ENCODE results near the gene CHD9.
A peak's percentile ranks its signal among the peaks of the same experiment; 100 is the strongest.

CHD9 gene

DNA sequence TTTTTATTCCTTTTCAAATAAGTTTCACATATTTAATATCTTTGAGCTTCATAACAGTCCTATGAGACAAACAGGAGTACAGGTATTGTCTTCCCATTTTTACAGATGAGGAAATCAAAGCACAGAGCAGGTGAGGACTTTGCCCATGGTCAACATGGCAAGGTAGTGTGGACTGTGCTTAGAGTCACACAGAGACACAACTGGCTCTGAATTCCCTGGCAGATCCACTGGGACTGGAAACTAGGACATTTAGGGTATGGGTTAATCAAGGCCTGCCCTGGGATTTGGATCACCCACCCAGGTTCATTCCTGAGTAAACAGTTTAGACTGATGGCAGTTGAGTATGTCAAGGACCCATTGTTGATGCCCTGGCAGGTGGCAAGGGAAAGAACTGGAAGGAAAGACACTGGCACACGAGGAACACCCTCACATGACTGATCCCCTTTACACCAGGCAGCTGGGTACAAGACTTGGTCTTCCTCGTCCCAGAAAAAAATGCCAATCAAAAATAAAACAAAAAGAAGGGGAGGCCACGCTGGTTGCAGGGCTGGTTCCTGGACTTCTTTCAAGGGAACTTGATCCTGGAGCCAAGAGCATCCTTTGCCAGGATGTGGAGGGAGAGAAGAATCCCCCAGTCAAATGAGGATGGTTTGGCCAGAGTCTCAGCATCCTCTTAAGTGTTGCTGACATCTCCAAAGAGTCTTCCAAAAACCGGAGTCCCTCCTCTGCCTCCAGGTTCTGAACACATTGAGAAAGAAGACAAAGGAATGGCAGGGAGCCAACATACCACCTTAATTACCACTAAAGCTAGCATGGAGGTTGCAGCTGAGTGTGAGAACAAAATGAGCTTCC is 34.9 kb downstream of the CHD9 start:
- no peak for DNase-seq
- in situ Hi-C loops (cut with MboI; ENCODE audit: low pct_unique_long_range_greater_than_20kb, low sequenced_read_pairs), result no loop called here

DNA sequence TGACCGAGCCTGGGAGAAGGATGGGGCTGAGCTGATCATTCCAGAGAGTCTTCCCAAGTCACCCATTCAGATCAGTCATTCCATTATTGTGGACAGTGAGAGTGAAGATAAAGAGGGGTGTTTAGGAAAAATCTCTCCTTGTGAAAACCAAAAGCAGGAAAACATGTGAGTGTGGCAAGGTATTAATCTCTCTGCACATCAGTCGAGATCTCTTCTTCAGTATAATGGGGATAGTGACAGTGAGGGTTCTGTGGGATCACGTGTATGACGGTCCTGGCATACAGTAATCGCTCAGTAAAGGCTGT is 35.4 kb downstream of the CHD9 start:
- no peak for DNase-seq
- in situ Hi-C loops (cut with MboI; ENCODE audit: low pct_unique_long_range_greater_than_20kb, low sequenced_read_pairs), result no loop called here

DNA sequence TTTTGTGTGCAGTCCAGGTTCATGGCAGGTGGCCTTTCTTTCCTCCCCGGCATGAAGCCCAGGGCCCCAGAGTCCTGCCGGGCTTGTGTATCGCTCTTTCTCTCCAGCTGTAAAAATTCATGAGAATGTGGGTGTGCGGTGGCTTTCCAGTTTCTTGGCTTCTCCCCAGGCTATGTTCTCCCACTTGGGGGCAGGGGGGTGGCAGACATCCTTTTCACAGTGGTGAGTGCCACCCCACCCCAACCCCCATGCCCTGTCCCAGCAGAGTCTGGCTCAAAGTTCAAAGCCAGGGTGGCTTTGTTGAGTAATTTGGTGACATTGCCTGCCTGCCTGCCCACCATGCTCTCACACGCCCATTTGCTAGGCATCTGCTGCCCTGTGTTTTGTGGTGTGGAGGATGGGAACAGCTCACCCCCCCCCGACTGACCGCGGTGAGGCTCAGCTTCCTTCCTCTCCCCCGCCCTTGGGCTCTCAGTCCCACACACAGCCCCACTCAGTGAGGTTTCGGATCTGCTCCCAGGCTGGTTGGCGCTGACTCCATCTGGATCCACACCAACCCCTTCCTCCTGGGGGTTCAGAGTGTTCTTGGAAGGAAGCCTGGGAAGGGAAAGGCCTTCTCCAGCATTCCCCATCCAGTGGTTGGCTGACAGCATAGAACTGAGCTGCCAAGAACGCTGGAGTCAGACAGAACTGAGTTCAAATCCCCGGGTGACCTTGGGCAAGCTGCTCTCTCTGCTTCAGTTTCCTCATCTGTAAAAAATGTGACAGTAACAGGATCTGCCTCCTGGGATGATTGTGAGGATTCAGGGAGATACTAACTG is 36.0 kb downstream of the CHD9 start:
- DNase-seq, result peak; percentile 86
- in situ Hi-C loops (cut with MboI; ENCODE audit: low pct_unique_long_range_greater_than_20kb, low sequenced_read_pairs), result no loop called here

DNA sequence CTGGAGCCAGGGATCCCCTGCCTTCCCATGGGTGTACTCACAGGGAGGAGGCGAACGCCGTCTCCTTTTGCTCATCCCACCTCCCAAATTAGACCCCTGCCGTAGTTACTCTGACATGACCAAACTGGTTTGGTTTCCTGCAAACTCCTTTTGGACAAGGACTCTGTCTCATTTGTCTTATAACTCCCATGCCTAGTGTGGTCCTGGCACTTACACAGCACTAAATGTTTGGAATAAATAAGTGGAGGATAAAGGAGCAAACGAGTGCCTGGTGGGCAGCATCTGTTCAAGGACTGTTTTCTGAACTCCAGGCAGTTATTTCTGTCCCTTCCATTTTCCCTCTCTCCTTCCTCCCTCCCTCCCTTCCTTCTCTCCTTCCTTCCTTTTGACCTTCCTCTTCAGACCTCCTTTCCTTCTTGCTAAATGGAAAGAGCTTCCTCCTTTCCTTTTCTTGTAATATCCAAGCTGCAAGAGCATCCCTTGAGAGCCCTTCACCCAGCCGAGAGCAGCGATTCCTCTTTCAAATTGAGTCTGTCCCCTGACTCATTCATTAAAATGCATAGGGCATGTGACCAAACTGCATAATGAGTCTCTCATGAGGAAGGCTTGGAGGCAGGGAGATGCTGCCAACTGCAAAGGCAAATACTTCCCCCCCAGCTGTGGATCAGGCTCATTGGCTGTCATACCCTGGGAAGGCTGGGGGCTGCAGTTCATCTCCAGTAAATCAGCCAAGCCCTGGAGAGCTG is 36.8 kb downstream of the CHD9 start:
- in situ Hi-C loops (cut with MboI; ENCODE audit: low pct_unique_long_range_greater_than_20kb, low sequenced_read_pairs), result no loop called here
- DNase-seq, result peak; percentile 58

DNA sequence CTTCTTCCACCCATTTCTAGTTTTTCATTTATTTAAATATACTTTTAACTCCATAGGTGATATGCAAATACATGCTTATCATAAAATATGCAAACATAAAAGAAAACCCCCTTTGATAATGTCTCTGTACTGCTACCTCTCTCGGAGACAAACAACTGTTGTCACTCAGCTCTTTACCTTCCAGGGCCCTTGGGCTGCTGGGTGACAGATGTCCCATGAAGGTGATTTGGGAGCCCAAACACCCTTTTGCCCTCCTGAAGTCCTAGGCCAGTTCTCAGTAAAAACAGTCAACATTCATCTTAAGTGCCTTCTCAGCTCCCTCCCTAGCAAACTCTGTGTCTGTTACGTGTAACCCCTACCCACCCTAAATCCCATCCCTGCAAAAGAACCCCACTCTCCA is 37.5 kb downstream of the CHD9 start:
- no peak for DNase-seq

DNA sequence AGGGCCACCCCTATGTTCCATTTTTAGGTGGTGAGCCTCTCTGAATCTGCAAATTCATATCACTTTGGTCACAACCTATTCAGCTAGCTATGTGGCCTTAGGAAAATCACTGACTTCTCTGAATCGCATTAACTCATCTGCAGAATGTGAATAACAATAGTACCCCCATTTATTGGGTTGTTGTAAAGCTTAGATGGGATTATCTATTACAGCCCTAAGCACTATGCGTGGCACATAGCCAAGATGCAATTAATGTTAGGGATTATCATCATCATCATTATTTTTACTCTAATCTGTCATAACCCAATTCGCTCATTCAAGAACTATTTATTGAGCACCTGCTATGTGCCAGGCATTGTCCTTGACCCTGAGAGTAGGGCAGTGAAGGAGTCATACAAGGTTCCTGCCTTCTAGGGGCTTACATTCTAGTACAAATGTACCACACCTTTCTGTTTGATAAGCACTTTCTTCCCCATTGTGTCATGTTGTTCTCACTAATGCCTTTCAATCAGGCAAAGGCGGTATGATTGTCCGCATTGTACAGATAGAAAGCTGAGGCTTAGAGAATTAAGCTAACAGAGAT is 38.5 kb downstream of the CHD9 start:
- DNase-seq, result no peak
- in situ Hi-C loops (cut with MboI; ENCODE audit: low pct_unique_long_range_greater_than_20kb, low sequenced_read_pairs), result no loop called here

More for the DNA sequence above, 37.5 kb downstream of the CHD9 start:
- in situ Hi-C loops (cut with MboI; ENCODE audit: low pct_unique_long_range_greater_than_20kb, low sequenced_read_pairs), result no loop called here

DNA sequence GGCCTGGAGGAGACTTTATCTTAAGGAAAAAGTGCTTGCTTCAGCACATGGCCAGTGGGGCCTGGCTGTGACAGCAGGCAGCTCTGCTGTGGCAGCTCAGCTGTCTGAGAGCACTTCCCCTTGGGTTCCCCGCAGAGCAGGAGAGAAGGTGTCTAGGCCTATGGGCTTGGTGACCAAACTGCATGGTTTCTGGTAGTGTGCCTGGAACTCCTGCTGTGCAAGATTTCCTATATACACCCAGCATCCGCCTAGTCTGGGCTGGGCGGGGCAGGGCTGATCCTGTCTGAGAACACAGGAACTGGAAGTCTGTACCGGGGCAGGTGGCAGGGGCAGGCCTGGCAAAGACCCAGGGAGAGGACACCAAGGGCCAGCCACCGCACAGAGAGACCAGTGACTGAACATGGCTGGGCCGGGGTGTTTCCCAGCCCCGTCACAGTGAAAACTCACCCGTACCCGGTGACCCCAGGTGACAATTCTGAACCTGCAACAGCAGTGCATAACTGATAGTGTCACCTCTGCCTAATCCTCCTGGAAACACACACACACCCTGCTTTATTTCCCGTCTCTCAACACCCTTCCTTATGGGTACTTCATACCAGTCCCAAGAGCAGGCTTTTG is 39.3 kb downstream of the CHD9 start:
- DNase-seq, result peak; percentile 91
- in situ Hi-C loops (cut with MboI; ENCODE audit: low pct_unique_long_range_greater_than_20kb, low sequenced_read_pairs), result no loop called here

DNA sequence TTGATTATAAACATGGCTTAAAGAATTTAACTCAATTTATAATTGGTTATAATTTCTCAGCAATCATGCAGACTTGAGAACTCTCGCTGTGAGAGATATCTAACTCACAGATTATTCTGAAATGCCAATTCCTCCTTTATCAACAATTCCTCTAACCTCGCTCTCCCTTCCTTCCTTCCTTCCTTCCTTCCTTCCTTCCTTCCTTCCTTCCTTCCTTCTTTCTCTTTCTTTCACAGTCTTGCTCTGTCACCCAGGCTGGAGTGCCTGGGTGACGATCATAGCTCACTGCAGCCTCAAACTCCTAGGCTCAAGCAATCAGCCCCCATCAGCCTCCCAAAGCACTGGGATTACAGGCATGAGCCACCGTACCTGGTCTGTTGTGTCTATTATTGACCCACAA is 42.4 kb downstream of the CHD9 start:
- DNase-seq, result no peak
- in situ Hi-C loops (cut with MboI; ENCODE audit: low pct_unique_long_range_greater_than_20kb, low sequenced_read_pairs), result no loop called here

DNA sequence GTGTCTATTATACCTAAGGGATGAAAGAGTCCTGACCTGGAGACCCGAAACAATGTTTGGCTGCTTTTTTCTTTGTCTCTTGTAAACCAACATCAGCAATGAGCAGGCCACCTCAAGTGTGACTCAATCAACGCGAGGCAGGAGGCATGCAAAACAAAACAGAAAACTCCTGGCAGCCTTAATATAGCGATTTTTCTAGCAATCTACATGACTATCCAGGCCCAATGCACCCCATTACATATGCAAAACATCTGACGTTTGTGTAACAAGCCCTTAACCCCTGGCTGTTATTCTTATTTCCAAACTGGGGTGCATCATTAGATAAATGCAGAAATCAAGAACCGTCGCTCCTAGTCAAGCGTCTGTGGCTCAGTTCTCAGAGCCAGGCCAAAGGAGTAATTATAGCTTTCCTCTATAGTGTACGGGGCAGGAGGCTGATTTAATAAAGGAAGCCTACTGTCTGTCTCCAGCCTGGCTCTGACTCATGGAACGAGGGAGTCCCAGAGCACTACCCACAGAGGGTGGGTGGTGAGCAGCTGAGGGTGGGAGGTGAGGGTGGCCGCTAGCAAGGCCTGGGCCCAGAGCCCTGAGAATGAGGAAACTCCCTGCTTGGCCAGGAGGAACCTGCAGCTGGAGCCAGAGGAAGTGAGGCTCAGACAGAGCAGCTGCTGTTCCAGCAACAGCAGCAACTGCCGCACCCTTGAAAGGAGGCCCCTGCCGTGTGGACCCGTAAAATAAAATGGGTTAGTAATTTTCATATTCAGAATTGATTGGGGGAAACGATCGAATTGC is 43.9 kb downstream of the CHD9 start:
- DNase-seq, result peak; percentile 91
- in situ Hi-C loops (cut with MboI; ENCODE audit: low pct_unique_long_range_greater_than_20kb, low sequenced_read_pairs), result no loop called here

DNA sequence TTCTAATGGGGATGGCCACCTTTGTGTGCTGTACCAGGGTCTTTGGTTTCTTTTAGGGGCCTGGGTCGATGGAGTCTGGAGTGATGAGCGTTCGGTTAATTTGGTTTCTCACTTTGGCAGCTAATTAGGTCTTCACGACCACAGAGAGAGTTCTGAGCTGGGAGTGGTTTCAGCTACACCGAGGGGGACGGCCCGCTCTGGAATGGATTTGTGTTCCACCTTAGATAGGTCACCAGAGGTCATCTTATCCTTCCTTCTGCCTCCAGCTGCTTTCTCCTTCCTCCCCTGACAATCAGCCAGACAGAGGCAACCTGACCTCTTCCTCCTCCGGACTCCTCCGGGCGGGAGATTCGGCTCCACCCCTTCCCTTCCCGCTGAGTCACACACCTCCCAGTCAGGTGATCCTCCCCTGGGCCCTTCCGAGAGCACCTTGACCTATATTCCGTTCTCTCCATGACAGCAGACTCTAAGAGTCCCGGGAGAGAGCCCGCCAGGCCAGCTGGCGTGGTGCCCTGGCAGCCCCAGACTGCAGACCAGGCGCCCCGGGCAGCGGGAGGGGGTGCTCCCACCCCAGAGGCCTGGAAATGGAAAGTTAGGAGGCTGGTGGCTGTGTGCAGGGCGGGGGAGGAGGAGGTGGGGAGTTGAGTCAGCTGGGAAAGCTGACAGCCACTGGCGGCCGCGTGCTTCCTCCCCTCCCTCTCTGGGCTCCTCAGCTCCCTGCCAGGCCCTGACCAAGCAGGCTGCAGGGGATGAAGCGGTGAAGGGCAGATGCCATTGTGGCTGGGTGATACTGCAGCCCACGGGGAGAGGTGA is 44.7 kb downstream of the CHD9 start:
- DNase-seq, result peak; percentile 85
- in situ Hi-C loops (cut with MboI; ENCODE audit: low pct_unique_long_range_greater_than_20kb, low sequenced_read_pairs), result no loop called here

DNA sequence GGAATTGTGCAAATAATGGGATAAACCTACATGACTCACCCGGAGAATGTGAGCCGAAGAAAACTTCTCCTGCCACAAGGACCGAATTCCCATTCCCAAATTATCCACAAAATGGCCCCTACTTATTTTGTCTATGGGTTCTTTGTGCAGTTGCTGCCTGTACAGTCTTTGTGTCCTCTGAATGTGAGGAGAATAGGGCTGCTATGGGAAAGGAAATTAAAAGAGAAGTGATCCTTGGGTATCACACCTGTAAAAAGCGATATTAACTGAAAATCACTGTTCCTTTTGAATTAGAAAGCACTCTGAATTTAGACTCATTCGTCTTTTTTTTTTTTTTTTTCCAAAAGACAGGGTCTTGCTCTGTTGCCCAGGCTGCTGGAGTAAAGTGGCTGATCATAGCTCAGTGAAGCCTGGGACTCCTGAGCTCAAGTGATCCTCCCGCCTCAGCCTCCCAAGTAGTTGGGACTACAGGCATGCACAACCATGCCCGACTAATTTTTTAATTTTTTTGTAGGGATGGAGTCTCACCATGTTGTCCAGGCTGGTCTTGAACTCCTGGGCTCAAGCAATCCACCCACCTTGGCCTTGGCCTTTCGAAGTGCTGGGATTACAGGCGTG is 45.4 kb downstream of the CHD9 start:
- no peak for DNase-seq
- in situ Hi-C loops (cut with MboI; ENCODE audit: low pct_unique_long_range_greater_than_20kb, low sequenced_read_pairs), result no loop called here

DNA sequence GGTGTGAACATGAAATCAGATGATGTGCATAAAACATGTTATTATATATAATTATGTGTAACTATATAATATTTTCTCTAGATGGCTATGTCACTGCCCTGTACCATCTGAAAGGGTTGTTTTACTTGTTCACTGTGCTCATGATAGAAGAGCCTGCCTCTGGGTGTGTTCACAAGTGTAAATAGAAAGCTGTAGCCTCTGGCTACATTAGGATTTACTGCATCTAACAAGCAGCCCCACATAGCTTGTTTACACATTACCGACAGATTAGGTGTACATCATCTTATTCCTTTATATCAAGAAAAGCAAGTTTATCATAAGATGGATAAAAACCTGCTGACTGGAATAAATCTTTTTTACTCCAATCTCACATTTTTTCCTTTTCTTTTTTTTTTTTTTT is 46.1 kb downstream of the CHD9 start:
- no peak for DNase-seq
- in situ Hi-C loops (cut with MboI; ENCODE audit: low pct_unique_long_range_greater_than_20kb, low sequenced_read_pairs), result no loop called here

DNA sequence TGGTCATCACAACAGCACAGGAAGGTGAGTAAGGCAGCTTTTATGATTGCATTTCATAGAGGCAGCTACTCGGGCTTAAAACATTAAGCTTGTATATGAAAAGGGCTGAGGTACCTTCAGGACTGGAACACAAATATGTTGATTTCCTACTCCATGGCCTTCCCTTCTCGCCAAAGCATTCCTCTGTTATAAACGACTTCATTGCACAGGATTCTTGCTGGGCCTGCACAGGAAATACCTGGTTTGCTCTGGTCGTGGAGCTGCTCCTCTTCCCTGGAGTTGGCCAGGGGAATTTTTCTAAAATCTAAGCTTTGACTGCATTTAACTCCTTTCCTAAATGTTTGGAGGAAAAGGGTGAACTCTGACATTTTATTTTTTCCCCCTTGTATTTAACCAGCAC is 49.0 kb downstream of the CHD9 start:
- DNase-seq, result no peak
- in situ Hi-C loops (cut with MboI; ENCODE audit: low pct_unique_long_range_greater_than_20kb, low sequenced_read_pairs), result no loop called here

DNA sequence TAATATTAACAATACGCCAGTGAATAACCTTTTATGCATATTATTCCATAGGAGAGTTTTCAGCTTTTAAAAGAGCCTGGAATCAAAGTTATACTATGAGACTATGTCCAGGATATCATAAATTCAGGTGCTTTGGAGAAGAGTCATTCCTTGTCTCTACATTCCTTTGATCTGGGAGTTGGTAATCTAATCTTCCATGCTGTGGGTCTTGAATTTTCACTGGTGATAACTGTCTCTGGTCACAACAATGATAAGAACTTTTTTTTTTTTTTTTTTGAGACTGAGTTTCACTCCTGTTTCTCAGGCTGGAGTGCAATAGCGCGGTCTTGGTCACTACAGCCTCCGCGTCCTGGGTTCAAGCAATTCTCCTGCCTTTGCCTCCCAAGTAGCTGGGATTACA is 50.8 kb downstream of the CHD9 start:
- DNase-seq, result no peak
- in situ Hi-C loops (cut with MboI; ENCODE audit: low pct_unique_long_range_greater_than_20kb, low sequenced_read_pairs), result no loop called here

DNA sequence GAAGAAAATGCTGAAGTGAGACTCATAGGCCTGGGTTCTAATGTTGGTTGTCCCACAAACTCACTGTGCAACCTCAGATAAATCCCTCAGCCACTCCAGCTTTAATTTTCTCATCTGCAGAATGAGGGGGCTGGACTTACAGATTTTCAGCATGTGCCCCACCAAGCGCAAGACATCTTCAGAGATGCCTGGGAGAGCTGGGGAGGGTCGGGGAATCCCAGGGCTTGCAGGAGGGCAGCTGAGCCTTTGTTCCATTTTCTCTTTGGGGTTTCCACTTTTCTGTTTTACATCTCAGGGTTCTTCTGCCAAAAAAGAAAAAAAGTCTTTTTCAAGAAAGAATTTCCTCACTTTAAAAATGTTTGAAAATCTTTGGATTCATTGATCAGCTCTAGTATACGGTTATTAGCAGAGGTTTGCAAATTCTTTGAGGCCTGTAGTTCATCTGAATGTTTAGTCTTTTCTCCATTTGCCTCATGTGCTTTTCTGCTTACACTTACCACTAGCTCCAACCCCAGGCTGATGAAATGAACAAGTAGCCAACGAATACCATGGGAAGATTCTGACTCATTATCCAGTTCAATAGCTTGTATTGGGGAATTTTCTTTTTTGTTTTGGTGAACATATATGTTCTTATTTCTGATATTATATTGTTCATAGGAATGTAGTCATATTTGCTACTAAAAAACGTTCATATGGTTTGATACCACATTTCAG is 56.4 kb downstream of the CHD9 start:
- in situ Hi-C loops (cut with MboI; ENCODE audit: low pct_unique_long_range_greater_than_20kb, low sequenced_read_pairs), result no loop called here

DNA sequence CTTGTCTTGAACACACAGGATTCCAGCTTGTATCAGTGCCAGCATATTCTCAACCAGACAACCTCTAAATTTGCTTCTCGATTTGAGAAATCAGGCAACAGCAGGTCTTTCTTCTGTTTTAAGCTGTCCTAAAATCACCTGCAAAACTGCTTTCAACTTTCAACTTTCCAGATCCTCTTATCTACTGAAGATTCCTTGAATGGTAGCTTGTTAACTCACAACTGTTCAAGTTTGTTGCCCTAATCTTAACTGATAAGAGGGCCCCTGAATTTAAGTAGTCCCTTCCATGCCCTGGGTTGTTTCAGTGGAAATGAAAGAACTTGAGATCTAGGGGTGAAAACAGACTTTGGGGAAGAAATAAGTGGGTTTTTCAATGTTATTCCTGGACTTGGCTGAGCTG is 57.2 kb downstream of the CHD9 start:
- in situ Hi-C loops (cut with MboI; ENCODE audit: low pct_unique_long_range_greater_than_20kb, low sequenced_read_pairs), result no loop called here
- no peak for DNase-seq

More for the DNA sequence above, 56.4 kb downstream of the CHD9 start:
- DNase-seq, result no peak

DNA sequence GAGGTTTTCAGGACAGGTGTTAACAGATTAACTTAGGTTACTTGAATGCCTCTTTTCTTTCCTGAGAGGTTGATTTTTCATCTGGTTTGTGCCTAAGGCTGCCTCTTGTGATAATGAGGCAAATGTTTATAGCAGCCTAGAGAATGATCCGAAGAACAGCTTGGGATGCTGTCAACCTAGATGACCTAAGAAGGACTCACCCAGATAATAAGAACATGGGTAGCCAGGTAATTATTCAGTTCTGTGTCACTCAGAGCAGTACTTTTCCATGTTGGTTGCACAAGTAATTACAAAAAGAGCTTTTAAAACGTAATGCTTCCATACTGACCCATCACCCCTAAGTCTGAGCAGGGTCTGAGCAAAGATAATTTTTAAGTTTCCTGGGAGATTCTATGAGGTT is 60.3 kb downstream of the CHD9 start:
- in situ Hi-C loops (cut with MboI; ENCODE audit: low pct_unique_long_range_greater_than_20kb, low sequenced_read_pairs), result no loop called here
- DNase-seq, result no peak

Measured in KBM-7 (cell line).